Tibial artery (tissue), 4 donors: ENCODE measurements around the gene FOXL2.
A peak's percentile ranks its signal among the peaks of the same experiment; 100 is the strongest.

Experiments
- DNase-seq, 2 donors: peaks; one replicate each; pipeline ENCODE4 v3.0.0-alpha.2; 2019
- H3K27ac ChIP-seq, 2 donors: fragments of 200-600 bp; sonication (generic) in 1 of 2; 1 replicate in 1 of 2; 2 replicates in 1 of 2; pipeline ENCODE4 v1.5.1; 2018 to 2019; ENCODE audit warnings: mild to moderate bottlenecking in 1 of 2
- H3K27me3 ChIP-seq, 2 donors: fragments of 200-600 bp; sonication (generic) in 1 of 2; one replicate each; pipeline versions ENCODE4 v1.5.1 to v1.6.0; 2016 to 2019
- H3K36me3 ChIP-seq, 3 donors: fragments of 200-600 bp; sonication (generic) in 2 of 3; one replicate each; pipeline ENCODE4 v1.5.1; 2016 to 2019; ENCODE audit warnings: mild to moderate bottlenecking in 2 of 3
- H3K4me1 ChIP-seq, 4 donors: fragments of 200-600 bp; sonication (generic) in 2 of 4; 1 replicate in 3 of 4; 2 replicates in 1 of 4; pipeline ENCODE4 v1.5.1; 2016 to 2019
- H3K4me3 ChIP-seq, 2 donors: fragments of 200-600 bp; sonication (generic) in 1 of 2; 1 replicate in 1 of 2; 2 replicates in 1 of 2; pipeline ENCODE4 v1.5.1; 2018 to 2019; ENCODE audit warnings: mild to moderate bottlenecking in 2 of 2
- H3K9me3 ChIP-seq, 3 donors: fragments of 200-600 bp; sonication (generic) in 1 of 3; one replicate each; pipeline ENCODE4 v1.5.1; 2016 to 2019
- intact Hi-C: fragments of 100-400 bp; cut with DNase I; formaldehyde crosslinking; loops from one replicate; pipeline ENCODE4 v1.15.0; 2023; ENCODE audit warnings: low total_unique reads
- TF ChIP-seq, protein P1 (sequence below), 2 experiments: fragments of 200-600 bp in 1 of 2; fragments of 450-650 bp in 1 of 2; IDR thresholded peaks; one replicate each; pipeline ENCODE4 v1.5.1; 2017 to 2019; ENCODE audit warnings: antibody characterized with exemption in 2 of 2, mild to moderate bottlenecking in 1 of 2, moderate library complexity in 1 of 2

Gene FOXL2

DNA sequence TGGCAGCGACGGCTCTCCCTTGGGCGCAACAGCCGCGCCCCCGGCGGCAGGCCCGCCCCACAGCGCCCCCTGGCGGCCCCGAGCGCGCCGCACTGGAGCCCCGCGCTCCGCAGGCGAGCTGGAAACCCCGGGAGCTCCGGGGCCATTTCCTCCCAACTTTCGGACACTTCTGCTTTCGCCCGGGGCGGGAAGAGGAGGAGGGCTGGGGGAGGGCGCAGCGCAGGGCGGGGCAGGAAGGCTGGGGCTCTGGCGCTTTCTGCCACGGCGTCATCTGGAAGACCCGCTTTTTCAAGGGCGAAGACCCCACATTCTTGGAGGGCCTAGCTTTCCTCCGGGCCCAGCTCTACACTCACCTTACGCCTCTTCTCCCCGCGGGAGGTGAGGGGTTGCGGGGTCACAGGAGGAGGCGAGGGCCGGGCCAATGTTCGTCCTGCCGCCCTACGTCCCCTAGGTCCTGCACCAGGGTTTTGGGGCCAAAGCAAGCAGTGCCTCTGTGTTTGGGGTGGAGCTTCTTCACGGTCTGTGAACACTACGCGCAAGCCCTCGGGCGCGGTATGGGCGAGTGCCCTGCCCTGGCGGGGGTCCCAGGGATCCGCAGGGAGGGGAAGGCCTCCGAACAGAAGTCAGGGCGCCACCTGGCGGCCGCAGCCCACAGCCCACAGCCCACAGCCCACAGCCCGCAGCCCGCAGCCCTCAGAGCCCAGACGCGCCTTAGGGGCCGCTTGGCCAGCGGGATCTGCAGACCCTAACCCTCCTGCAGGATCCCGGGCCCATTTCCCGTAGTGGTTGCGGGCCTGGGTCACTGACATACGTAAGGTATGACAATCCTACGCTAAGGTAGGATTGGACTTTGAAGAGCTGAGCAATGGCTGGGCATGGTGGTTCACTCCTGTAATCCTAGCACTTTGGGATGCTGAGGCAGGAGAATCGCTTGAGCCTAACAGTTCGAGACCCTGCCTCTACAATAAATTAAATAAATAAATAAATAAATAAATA, 31.1 kb downstream of the FOXL2 start:
- Histone ChIP-seq H3K36me3 (no peaks in the 10 kb centered on the region), H3K27me3 (no peaks in the 10 kb centered on the region), H3K9me3 (no peaks in the 10 kb centered on the region), H3K4me3 (peak overlapping the region; percentile 74 to 78), H3K27ac (peak overlapping the region; percentile 89 to 95), H3K4me1 (peaks cover 0 to 17% (median 10%) of the 10 kb centered on the region in 4 donors)
- TF ChIP-seq, protein P1, sequence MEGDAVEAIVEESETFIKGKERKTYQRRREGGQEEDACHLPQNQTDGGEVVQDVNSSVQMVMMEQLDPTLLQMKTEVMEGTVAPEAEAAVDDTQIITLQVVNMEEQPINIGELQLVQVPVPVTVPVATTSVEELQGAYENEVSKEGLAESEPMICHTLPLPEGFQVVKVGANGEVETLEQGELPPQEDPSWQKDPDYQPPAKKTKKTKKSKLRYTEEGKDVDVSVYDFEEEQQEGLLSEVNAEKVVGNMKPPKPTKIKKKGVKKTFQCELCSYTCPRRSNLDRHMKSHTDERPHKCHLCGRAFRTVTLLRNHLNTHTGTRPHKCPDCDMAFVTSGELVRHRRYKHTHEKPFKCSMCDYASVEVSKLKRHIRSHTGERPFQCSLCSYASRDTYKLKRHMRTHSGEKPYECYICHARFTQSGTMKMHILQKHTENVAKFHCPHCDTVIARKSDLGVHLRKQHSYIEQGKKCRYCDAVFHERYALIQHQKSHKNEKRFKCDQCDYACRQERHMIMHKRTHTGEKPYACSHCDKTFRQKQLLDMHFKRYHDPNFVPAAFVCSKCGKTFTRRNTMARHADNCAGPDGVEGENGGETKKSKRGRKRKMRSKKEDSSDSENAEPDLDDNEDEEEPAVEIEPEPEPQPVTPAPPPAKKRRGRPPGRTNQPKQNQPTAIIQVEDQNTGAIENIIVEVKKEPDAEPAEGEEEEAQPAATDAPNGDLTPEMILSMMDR (IDR thresholded peaks at IDR 0.05): peak; percentile 89 to 93
- intact Hi-C loops: loop anchor here (2.0 to 10.0 kb wide), 2 partner anchors 81 to 321 kb away; partner anchors contain the start of genes CEP70 and PIK3CB
- peak; percentile 91 to 95 for DNase-seq

DNA sequence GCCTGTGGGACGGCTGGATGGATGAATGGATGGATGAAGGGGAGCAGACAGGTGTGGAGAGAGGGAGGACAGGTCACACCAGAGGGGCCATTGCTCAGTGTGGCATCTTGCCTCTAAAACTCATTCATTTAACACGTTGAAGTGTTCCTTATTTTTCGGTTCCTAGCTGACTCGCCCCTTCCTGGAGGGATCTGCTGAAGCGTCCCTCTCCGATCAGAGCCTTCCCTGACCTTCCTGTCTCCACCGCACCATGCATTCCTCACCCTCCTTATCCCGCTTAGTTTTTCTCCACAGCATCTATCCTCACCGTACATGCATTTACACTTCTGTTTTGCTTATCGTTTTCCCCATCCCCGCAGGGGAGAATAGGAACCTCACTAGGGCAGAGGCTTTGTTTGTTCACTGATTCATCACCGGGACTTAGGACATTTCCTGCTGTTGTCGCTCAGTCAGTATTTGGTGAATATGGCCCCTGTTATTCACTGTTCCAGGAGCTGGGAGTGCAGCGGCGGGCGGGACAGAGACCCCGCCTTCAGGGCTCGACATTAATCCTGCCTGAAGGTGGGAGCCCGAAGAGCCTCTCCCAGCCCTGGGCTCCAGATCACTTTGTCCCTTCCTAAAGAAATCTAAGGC, 32.0 kb downstream of the FOXL2 start:
- Histone ChIP-seq H3K27me3 (no peaks in the 10 kb centered on the region), H3K4me3 (peak overlapping the region; percentile 74 to 78), H3K9me3 (no peaks in the 10 kb centered on the region), H3K36me3 (no peaks in the 10 kb centered on the region), H3K4me1 (peaks cover 0 to 17% (median 10%) of the 10 kb centered on the region in 4 donors), H3K27ac (peak overlapping the region; percentile 89 to 95)
- no peak for DNase-seq
- TF ChIP-seq, protein P1 (IDR thresholded peaks at IDR 0.05): no peak
- intact Hi-C loops: loop anchor here (2.0 to 10.0 kb wide), 2 partner anchors 80 to 320 kb away; partner anchors contain the start of genes CEP70 and PIK3CB

DNA sequence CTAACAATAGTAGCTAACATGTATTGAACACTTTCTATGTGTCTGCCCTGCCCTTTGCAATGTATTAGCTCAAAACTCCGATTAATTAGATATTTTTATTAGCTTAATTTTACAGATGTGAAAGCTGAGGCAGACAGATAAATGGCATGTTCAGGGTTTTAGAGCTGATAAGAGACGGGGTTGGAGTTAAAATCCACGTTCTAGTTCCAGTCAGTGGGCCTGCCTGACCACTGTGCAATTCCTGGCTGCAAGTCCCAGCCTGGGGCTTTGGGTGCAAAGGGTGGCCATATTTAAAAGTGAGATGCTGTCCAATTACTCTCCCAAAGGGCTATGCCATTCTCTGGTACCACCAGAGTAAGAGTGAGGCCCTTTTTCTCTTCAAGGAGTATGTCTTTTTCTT, 33.2 kb downstream of the FOXL2 start:
- no peak overlapping the region for H3K27ac ChIP-seq
- intact Hi-C loops: loop anchor here (2.0 to 10.0 kb wide), 2 partner anchors 79 to 319 kb away; partner anchors contain the start of genes CEP70 and PIK3CB
- H3K27me3 ChIP-seq: no peaks in the 10 kb centered on the region
- peaks cover 0 to 17% (median 10%) of the 10 kb centered on the region in 4 donors for H3K4me1 ChIP-seq
- TF ChIP-seq, protein P1 (IDR thresholded peaks at IDR 0.05): no peak
- no peaks in the 10 kb centered on the region for H3K36me3 ChIP-seq
- DNase-seq: no peak
- H3K4me3 ChIP-seq: no peak overlapping the region
- no peaks in the 10 kb centered on the region for H3K9me3 ChIP-seq

DNA sequence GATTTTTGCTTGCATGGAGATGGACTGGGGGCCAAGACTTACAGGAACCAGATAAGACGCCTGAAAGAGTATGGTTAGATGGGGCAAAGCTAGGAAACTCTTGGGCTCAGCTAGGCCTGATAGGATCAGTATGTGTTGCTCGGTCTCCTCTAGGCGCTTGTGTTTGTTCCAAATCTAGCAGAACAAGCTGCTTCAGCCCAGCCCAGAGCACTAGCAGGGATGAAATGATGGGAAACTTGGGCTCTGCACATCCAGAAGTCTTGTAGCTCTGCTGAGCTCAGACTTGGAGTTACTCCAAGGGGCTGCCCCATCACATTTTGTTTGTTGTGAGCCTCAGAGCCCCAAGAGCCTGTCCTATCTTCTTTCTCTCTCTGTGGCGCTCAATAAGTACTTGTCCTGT, 34.7 kb downstream of the FOXL2 start:
- Histone ChIP-seq H3K36me3 (no peaks in the 10 kb centered on the region), H3K27ac (no peak overlapping the region), H3K4me1 (peaks cover 0 to 17% (median 10%) of the 10 kb centered on the region in 4 donors), H3K4me3 (no peak overlapping the region), H3K9me3 (no peaks in the 10 kb centered on the region), H3K27me3 (no peaks in the 10 kb centered on the region)
- no peak for DNase-seq
- intact Hi-C loops: loop anchor here (10.0 kb wide), 1 partner anchor 77 kb away; the partner anchor contains the start of gene PIK3CB
- TF ChIP-seq, protein P1 (IDR thresholded peaks at IDR 0.05): no peak

DNA sequence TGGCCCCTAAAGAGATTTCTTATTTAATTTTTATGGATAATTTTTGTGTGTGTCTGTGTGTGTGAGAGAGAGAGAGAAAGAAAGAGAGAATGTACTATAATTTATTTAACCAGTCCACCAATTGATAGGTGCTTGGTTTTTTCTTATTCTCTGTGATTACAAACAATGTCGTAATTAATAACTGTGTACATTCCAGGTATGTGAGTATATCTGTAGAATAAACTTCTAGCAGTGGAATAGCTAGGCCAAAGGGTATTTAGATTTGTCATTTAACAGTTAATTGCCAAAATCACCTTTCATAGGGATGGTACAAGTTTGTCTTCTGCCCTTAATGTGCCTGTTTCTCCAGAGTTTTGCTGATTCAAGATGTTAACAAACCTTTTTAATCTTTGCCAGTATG, 35.3 kb downstream of the FOXL2 start:
- no peak for DNase-seq
- TF ChIP-seq, protein P1 (IDR thresholded peaks at IDR 0.05): no peak
- Histone ChIP-seq H3K9me3 (no peaks in the 10 kb centered on the region), H3K4me1 (peaks cover 0 to 17% (median 10%) of the 10 kb centered on the region in 4 donors), H3K27me3 (no peaks in the 10 kb centered on the region), H3K27ac (no peak overlapping the region), H3K36me3 (no peaks in the 10 kb centered on the region), H3K4me3 (no peak overlapping the region)
- intact Hi-C loops: loop anchor here (10.0 kb wide), 1 partner anchor 77 kb away; the partner anchor contains the start of gene PIK3CB
